Tibial nerve (tissue), 4 donors: ENCODE results near the gene CLIP3. TPM values are rescaled to one million over a fixed set of nuclear protein-coding genes. Genes with fewer than 3 reads are reported as not detected.

Experiments used
- DNase-seq, 2 donors: peaks; one replicate each; pipeline ENCODE4 v3.0.0-alpha.2; 2019; ENCODE audit warnings: low spot score in 2 of 2
- H3K27ac ChIP-seq, 4 donors: fragments of 200-600 bp; sonication (generic) in 3 of 4; one replicate each; pipeline ENCODE4 v1.5.1; 2017 to 2019; ENCODE audit warnings: mild to moderate bottlenecking in 1 of 4
- H3K27me3 ChIP-seq, 2 donors: fragments of 200-600 bp; sonication (generic) in 1 of 2; one replicate each; pipeline versions ENCODE4 v1.5.1 to v1.6.0; 2017 to 2019
- H3K36me3 ChIP-seq, 3 donors: fragments of 200-600 bp; sonication (generic); one replicate each; pipeline ENCODE4 v1.5.1; 2018 to 2019
- H3K4me1 ChIP-seq, 4 donors: fragments of 200-600 bp; sonication (generic) in 3 of 4; one replicate each; pipeline ENCODE4 v1.5.1; 2017 to 2019
- H3K4me3 ChIP-seq, 4 donors: fragments of 200-600 bp; sonication (generic) in 3 of 4; one replicate each; pipeline ENCODE4 v1.5.1; 2017 to 2019; ENCODE audit warnings: mild to moderate bottlenecking in 1 of 4, moderate library complexity in 1 of 4
- H3K9me3 ChIP-seq, 4 donors: fragments of 200-600 bp; sonication (generic) in 3 of 4; one replicate each; pipeline ENCODE4 v1.5.1; 2017 to 2019
- CTCF ChIP-seq, 5 experiments: fragments of 200-600 bp in 3 of 5; fragments of 450-650 bp in 2 of 5; sonication (generic) in 3 of 5; IDR thresholded peaks; one replicate each; pipeline ENCODE4 v1.5.1; 2016 to 2019; ENCODE audit warnings: antibody characterized with exemption in 5 of 5, mild to moderate bottlenecking in 3 of 5, moderate library complexity in 2 of 5
- EP300 ChIP-seq, 2 donors: sonication (generic); formaldehyde crosslinking; IDR thresholded peaks; one replicate each; pipeline ENCODE4 v1.6.1; 2017; ENCODE audit warnings: antibody characterized with exemption in 2 of 2, mild to moderate bottlenecking in 1 of 2
- POLR2A ChIP-seq, 2 donors: fragments of 450-650 bp; IDR thresholded peaks; one replicate each; pipeline ENCODE4 v1.6.1; 2017; ENCODE audit warnings: antibody characterized with exemption in 2 of 2, mild to moderate bottlenecking in 2 of 2, moderate library complexity in 2 of 2
- WGBS, 2 donors: methylation state at CpG; one replicate each; pipeline ENCODE4 v1.1.5; 2018; 5-methylcytosine and 5-hydroxymethylcytosine counted together
- total RNA-seq, 4 donors: library from RNA; depleted of rRNA; stranded (reverse); fragments of >200 nt; gene quantifications; one replicate each; pipeline ENCODE4 v1.1.0, GENCODE V29; 2016

Gene CLIP3
- total RNA-seq, 4 donors from 2014 or later, result 20.1 to 44.7 (median 24.6) TPM

- no peak for DNase-seq
- TF ChIP-seq EP300 (IDR thresholded peaks at IDR 0.05), result no peak
- no peak for TF ChIP-seq POLR2A (IDR thresholded peaks at IDR 0.05)
- no peak for TF ChIP-seq CTCF (IDR thresholded peaks at IDR 0.05)
- Histone ChIP-seq H3K9me3 (no peaks in the 10 kb centered on the region), H3K4me3 (no peak overlapping the region), H3K36me3 (no peaks in the 10 kb centered on the region), H3K4me1 (no peaks in the 10 kb centered on the region), H3K27me3 (peaks cover 0 to 26% of the 10 kb centered on the region in 2 donors), H3K27ac (no peak overlapping the region)
- WGBS, 2 donors, result 51 to 54% methylated on average over 14 of the region's 14 CpGs
Measured at GRCh38 chr19:35977446-35978222, 55.0 kb downstream of the CLIP3 start.

GRCh38 chr19:35975608-35976214, 57.0 kb downstream of the CLIP3 start:
- Histone ChIP-seq H3K9me3 (no peaks in the 10 kb centered on the region), H3K4me1 (no peaks in the 10 kb centered on the region), H3K36me3 (no peaks in the 10 kb centered on the region), H3K27ac (no peak overlapping the region), H3K4me3 (no peak overlapping the region), H3K27me3 (peaks cover 0 to 26% of the 10 kb centered on the region in 2 donors)
- TF ChIP-seq POLR2A (IDR thresholded peaks at IDR 0.05) (no peak), EP300 (IDR thresholded peaks at IDR 0.05) (no peak), CTCF (IDR thresholded peaks at IDR 0.05) (no peak)
- DNase-seq, result no peak
- WGBS, 2 donors, result 29 to 41% methylated on average over 5 of the region's 5 CpGs

GRCh38 chr19:35973487-35973886, 59.2 kb downstream of the CLIP3 start:
- 33 to 38% methylated on average over 8 of the region's 8 CpGs for WGBS, 2 donors
- Histone ChIP-seq H3K4me1 (no peaks in the 10 kb centered on the region), H3K9me3 (no peaks in the 10 kb centered on the region), H3K4me3 (no peak overlapping the region), H3K27me3 (peaks cover 0 to 14% of the 10 kb centered on the region in 2 donors), H3K27ac (no peak overlapping the region), H3K36me3 (no peaks in the 10 kb centered on the region)
- TF ChIP-seq POLR2A (IDR thresholded peaks at IDR 0.05) (no peak), EP300 (IDR thresholded peaks at IDR 0.05) (no peak), CTCF (IDR thresholded peaks at IDR 0.05) (no peak)
- DNase-seq, result no peak

- Histone ChIP-seq H3K4me1 (no peaks in the 10 kb centered on the region), H3K27me3 (peaks cover 0 to 11% of the 10 kb centered on the region in 2 donors), H3K9me3 (no peaks in the 10 kb centered on the region), H3K36me3 (no peaks in the 10 kb centered on the region), H3K4me3 (no peak overlapping the region), H3K27ac (no peak overlapping the region)
- TF ChIP-seq CTCF (IDR thresholded peaks at IDR 0.05) (no peak), EP300 (IDR thresholded peaks at IDR 0.05) (no peak), POLR2A (IDR thresholded peaks at IDR 0.05) (no peak)
- no peak for DNase-seq
- WGBS, 2 donors, result 88 to 90% methylated on average over 3 of the region's 3 CpGs
Measured at GRCh38 chr19:35966771-35967170, 65.9 kb downstream of the CLIP3 start.

Other genes starting within 250 kb of the CLIP3 start
- gene PRODH2, start 220.0 kb downstream of the CLIP3 start, total RNA-seq, result not detected
- gene NPHS1, start 180.4 kb downstream of the CLIP3 start, total RNA-seq, result not detected
- gene KIRREL2, start 176.0 kb downstream of the CLIP3 start, total RNA-seq, result under 1 TPM in 1 of 4 donors, not detected in 3; 0.44 TPM
- gene APLP1, start 164.3 kb downstream of the CLIP3 start, total RNA-seq, result 10 to 100 TPM in 2 of 4 donors, 1 to 10 TPM in 2; 8.7 to 19.7 (median 10.7) TPM
- gene NFKBID, start 132.3 kb downstream of the CLIP3 start, total RNA-seq, result 10 to 100 TPM; 15.1 to 23.8 (median 21.8) TPM
- 10 to 100 TPM; 10.5 to 37.6 (median 15.5) TPM for gene HCST, start 130.3 kb downstream of the CLIP3 start, total RNA-seq
- gene TYROBP, start 124.6 kb downstream of the CLIP3 start, total RNA-seq, result 100 to 1,000 TPM in 3 of 4 donors, 10 to 100 TPM in 1; 41.4 to 122 (median 117) TPM
- 10 to 100 TPM in 2 of 4 donors, 1 to 10 TPM in 2; 5.0 to 20.4 (median 8.6) TPM for gene LRFN3, start 96.5 kb downstream of the CLIP3 start, total RNA-seq
- gene SDHAF1, start 37.7 kb downstream of the CLIP3 start, total RNA-seq, result 10 to 100 TPM; 67.8 to 88.9 (median 77.1) TPM
- 1 to 10 TPM in 1 of 4 donors, under 1 TPM in 2, not detected in 1; 0.21 to 2.1 (median 0.98) TPM for gene SYNE4, start 24.1 kb downstream of the CLIP3 start, total RNA-seq
- gene ALKBH6, start 18.7 kb downstream of the CLIP3 start, total RNA-seq, result 10 to 100 TPM; 25.3 to 46.0 (median 33.9) TPM
- gene THAP8, start 21.4 kb upstream of the CLIP3 start, total RNA-seq, result 10 to 100 TPM; 11.4 to 21.0 (median 16.0) TPM
- 1 to 10 TPM in 2 of 4 donors, under 1 TPM in 2; 0.42 to 2.1 (median 1.4) TPM for gene WDR62, start 22.0 kb upstream of the CLIP3 start, total RNA-seq
- gene OVOL3, start 78.3 kb upstream of the CLIP3 start, total RNA-seq, result not detected
- gene POLR2I, start 82.0 kb upstream of the CLIP3 start, total RNA-seq, result 10 to 100 TPM; 54.2 to 98.4 (median 77.4) TPM
- 100 to 1,000 TPM; 183 to 254 (median 225) TPM for gene TBCB, start 82.6 kb upstream of the CLIP3 start, total RNA-seq
- gene CAPNS1, start 107.2 kb upstream of the CLIP3 start, total RNA-seq, result 100 to 1,000 TPM; 179 to 235 (median 213) TPM
- gene COX7A1, start 119.6 kb upstream of the CLIP3 start, total RNA-seq, result 10 to 100 TPM; 18.4 to 73.9 (median 35.5) TPM
- gene ZNF565, start 181.8 kb upstream of the CLIP3 start, total RNA-seq, result 1 to 10 TPM; 4.8 to 9.6 (median 6.9) TPM
- 10 to 100 TPM; 52.2 to 66.1 (median 53.9) TPM for gene ZNF146, start 182.2 kb upstream of the CLIP3 start, total RNA-seq